NCI-H187 (cell line): ENCODE results near the gene CD40.
"Not testable (repeated sequence)": the region's sequence is repeated elsewhere in the genome, so short reads cannot be mapped to it uniquely, and the experiment has no call there.

ENCODE experiments used
- DNase-seq, 2 experiments: peaks; one replicate each; lab custom pipeline; 2025; lab: John Stamatoyannopoulos, UW

CD40 gene

DNA sequence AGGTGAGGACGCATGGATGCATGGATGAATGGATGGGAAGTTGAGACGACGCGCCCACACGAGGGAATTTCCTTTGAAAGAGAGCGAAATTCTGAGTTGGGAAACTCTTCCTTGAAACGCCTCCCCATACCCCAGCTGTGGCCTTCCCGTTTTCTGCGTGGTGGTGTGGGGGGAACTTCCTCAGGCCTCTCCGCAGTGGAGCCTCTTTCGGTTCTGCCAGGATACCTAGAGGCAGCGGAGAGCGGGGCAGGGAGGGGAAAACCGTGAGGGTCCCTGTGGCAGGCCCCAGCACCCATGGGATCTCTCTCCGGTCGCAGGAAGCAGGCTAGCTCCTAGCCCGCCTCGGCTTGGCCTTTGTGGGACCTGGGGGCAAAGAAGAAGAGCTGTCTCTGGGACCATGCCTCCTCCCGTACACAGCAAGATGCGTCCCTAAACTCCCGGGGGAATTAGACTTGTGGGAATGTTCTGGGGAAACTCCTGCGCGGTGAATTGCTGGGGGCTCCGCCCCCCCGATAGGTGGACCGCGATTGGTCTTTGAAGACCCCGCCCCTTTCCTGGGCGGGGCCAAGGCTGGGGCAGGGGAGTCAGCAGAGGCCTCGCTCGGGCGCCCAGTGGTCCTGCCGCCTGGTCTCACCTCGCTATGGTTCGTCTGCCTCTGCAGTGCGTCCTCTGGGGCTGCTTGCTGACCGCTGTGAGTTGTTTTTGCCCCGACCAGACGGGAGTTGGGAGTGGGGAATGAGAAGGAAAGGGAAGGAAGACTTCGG lies at the start of gene CD40:
TSS of gene CD40 (plus strand) at position 611 of the 764 bp plus-strand sequence. CDS start at position 641, 30 bp downstream.
- DNase-seq: no peak

DNA sequence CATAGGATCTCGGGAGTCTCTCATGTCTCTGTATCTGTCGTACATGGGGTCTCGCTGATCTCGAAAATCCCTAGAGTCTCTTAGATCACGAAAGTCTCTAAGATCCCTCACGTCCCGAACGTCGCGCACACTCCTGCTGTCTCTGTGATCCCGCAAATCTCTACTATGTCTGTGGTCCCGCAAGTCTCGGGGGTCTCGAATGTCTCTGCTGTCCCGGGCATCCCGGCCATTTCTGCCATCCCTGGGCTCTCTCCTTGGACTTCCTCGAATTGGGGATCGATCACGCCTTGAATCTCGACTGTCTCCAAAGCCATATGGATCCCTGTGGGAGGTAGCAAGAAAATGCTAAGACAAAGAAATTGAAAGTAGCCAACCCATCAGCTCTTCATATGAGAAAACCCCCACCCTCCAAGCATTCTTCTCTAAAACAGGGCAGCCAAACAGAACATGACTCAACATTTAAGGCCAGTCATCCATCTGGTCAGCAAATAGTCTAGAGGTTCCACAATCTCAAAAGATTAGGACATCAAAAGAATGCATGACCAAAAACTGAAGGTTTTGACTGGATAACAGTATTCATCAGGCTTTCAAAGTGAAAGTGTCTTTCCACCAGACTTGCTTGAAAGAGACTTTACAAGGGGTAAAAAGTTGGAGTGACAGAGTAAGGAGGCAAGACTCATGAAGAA lies 47.8 kb upstream of the CD40 start:
- DNase-seq: no peak

DNA sequence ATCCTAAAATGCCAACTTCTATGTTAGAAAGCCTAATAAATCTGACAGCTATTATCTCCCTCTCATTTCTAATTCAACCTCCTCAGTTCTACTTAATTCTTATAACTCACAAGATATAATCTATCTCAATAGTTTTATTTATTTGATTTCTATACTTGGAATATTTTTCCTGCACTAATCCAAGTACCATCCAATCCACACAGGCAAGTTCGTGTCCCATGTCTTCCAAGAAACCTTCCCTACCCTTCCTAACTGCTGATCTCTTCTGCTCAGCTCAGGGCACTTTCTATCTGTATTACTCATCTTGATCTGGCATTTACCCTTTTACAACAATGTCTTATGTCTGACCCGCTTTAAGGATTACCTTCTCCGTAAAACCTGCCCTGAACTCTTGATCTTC lies 46.5 kb upstream of the CD40 start:
- no peak for DNase-seq

DNA sequence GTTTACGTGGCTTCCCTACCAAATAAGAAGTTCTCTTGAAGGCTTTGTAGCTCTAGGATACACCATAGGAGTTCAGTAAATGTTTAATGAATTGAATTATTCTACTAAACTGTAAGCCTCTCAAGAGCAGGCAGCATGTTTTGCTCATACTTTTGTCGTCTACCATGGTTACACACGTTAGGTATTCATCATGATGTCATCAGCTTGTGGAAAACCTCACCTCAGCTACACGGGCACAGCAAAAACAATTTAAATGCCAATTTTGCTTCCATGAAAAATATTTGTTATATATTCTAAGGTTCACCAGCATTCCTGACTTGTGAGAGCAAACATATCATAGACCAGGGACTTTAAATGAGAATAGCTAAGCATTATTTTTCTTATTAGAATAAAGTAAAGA lies 45.1 kb upstream of the CD40 start:
- no peak for DNase-seq

DNA sequence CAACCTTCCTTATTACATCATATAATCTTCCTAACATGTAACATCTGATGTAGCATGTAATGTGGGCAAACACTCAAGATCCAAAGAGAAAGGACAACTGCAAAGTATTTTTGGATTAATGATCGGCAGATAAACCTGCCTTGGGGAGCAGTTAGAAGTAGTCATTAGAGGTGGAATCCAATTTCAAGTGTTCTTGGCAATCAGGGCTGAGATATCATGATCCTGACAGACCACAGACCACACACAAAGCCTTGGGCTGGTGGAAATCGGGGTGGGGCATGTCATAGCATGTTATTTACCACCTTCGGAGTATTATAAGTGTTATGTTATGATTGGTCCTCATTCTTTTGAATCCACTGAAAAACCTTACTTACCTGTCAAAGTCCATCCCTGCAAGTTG lies 44.7 kb upstream of the CD40 start:
- peak in 1 of 2 experiments; percentile 4 for DNase-seq

DNA sequence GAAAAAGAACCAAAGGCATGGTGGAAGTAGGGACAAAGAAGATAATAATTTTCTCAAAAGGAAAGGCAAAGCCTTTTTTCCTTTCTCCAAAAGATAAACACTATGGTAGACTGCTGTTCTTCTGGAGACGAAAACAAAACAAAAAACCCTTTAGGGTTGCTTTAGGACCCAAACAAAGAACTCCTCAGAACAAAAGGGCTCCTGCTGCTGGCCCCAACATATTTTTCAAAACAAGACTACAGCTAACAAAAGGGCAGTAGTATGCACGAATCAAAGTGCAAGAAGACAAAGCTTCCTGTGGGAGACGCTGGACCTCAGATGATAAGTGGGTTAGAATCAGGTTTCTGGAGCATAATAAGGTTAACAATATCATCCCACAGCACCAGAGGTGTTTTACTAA lies 44.1 kb upstream of the CD40 start:
- DNase-seq: no peak

DNA sequence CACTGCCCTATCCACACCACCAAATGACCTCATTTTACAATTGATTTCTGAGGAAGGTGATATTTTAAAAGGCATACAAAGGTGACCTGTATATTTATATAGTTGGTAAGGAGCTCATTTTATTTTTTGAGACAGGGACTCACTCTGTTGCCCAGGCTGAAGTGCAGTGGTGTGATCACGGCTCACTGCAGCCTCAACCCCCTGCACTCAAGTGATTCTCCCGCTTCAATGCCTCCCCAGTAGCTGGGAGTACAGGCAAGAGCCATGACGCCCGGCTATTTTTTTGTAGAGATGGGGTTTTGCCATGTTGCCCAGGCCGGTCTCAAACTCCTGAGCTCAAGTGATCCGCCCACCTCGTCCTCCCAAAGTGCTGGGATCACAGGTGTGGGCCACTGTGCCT lies 41.3 kb upstream of the CD40 start:
- no peak for DNase-seq

DNA sequence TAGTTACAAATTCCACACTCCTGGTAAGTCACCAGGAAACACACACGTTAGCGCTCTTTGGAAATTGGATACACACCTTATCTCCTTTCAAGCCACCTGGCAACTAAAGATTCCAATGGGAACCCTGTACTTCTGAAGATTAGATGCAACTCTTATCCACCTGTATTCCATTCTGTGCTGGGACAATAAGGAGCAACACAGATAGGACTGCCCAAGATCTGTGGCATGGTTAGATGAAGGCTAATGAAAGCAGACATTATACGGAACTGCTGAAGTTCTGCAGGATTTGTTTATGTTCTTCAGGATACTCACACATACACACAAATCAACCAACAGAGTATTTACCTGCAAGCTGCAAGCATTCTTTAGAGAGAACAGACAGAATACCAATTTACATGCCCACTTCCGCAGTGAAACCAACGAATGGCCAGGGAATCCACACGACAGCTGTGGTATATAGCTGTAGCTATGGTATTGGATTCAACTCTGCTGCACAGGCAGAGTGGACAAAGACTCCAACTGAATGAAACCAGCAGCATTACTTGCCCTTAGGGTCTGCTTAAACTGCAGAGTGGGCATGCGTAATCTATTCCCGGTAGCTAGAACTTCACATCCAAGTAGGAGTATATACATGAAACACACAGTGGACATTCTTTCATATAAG lies 40.3 kb upstream of the CD40 start:
- DNase-seq: no peak

DNA sequence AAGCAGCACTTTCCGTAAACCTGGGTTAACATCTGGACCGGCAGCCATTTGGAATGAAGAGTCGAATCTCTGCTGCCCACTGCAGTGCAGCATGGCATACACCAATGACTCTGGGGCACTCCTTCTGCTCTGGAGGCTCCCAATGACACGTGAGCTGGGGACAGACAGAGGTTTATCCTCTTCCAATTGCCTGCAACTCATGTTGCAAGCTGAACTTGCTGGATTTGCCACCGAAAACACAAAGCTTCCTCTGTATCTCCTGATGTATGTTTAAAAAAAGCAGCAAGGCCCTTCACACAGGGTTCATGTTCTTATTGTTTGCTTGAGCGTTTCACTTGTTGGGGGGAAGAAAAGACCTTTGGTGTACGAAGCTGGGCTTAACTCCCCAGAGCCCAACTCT lies 39.2 kb upstream of the CD40 start:
- no peak for DNase-seq

DNA sequence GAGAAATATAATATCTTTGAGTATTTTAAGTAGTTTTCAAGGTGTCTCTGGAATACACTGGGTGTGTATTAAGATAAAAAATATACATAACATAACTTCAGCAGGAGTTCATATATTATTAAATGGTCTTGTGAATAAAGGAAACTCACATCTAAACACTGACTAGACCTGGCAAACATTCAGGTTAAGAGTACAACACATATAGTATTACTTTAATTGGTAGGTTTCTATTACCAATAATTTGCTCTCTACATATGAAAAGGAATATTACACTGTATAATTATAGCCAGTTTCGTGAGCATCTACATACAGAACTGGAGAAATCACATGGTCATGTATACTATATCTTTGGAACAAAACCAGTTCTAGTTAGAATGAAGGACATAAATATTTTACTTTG lies 37.0 kb upstream of the CD40 start:
- no peak for DNase-seq

DNA sequence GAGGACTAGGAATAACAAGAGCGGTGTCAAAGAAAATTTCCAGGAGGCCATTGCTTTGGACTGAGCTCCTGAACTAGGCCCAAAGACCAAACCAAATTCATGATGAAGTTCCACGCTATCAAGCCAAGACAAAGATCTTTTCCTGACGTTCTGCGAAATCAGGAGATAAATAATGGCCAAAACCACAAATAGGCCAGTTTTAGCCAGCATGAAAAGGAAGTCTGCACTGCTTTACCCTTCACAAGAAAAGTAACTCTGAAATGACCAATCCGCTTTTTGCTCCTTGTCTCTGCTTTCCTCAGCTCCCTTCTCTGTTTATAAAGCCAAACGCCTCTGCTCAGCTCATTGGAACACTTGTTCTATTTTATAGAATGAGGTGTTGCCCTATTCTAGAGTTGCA lies 35.0 kb upstream of the CD40 start:
- no peak for DNase-seq

DNA sequence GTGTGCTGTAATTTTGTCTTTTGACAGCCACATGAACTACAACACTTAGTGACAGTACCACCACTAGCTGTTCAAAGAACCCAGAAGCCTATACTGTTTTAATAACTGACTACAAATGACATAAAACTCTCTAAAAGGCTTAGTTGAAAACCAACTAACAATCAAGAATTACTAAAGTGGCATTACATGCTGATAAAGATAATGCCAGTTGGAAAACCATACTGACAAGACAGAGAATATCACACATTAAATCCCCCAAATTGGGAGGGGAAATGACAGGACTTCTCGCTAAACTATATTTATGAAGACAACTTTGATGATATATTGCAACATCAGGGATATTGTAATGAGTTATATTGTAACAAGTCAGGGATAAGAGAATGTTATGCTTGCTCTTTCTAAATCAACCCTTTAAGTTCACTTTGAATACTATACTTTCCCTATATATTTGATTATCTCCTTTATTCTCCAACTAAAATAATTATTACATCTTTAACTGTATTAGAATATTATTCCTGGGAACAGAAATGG lies 34.5 kb upstream of the CD40 start:
- no peak for DNase-seq

DNA sequence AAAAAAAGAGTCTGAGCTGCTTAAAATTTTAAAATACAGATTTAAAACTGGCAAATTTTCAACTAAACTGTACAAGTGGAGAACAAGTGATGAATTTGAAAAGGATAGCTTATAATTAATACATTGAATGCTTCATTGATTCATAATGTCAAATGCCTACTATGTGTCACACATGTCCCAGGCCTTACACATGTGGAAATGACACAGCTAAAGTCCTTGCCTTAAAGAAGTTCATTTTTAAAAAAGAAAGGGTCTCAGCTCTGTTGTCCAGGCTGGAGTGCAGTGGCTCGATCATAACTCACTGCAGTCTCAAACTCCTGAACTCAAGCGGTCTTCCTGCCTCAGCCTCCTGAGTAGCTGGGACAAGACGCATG lies 33.3 kb upstream of the CD40 start:
- no peak for DNase-seq

DNA sequence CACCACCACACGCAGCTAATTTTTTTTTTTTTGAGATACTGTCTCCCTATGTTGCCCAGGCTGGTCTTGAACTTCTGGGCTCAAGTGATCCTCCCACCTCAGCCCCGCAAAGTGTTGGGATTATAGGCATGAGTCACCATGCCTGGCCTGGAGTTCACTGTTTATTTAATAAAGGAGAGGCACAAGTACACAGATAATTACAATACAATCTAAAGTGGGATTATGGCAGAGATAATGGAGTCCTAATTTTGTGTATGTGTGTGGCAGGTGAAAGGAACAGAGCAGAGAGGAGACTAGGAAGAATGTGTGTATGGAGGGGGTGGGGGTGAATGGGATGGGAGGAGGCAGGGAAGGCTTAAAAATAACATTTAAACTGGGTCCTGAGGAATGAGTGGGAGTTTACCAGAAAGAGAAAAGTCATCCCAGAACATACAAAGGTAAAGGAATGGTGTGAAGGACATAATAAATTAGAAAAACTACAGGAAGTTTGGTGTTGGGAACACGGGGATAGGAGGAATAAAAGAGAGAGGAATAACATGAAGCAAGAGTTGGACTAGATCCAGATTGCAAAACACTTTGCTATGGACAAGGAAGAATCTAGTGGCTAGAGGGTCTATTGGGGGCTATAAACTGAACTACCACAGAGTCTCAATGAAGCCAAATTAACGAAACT lies 32.8 kb upstream of the CD40 start:
- no peak for DNase-seq

DNA sequence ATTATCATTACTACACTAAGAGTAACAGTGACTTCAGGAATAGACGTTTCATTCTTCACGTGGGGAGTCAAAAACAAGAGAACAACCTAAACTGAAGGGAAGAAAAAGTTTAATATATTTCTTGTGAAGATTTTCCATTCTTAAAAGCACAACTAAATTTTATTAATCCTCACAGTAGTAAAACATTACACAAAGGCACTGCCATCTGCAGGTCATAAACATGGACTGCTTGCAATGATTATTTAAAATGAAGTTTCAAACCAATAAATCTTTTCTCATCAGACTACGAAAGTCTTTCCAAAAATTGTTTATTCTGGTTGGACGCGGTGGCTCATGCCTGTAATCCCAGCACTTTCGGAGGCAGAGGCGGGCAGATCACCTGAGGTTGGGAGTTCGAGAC lies 31.0 kb upstream of the CD40 start:
- no peak for DNase-seq

DNA sequence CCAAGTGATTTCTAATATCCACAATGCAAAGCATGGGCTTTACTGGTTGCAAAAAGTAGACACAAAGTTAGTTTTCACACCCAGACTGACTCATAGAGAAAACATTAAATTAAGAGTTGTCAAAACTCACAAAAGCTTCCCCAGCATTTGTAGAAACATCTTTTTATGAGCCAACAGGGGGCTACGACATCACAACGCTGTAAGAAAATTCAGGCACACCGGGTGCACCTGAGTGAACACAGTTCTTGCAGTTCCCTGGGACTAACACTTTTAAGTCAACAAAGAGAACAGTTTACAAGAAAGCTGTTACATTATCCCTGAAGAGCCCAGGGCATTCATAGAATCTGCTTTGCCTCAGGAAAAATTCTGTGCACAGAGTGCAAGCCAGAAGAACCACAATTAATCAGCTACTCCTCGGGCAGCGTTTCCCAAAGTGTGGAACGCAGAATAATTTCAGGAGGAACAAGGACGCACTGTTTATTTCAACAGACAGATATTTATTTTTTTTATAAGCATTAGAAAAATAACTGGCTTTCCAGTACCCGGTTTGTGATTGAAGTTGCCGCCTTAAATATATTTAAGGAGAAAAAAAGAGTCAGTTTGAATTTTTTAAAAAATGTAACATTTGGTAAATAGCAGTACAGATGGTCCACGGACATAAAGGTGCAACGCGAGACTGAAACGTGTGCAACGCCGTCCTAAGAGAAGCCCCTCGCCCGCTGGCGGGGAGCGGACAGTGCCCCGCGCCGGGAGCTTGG lies 29.5 kb upstream of the CD40 start:
- no peak for DNase-seq

DNA sequence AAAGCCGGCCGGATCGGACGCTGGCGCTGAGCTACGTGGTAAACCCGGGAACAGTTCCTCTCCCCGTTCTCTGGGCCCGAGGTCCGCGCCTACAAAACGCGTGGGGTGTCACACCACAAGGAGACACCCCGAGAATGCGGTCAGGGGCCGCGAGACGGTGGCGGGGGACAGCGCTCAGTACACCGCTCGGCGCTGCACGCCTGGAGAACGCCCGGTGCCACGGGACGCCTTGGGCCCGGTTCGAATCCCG lies 29.0 kb upstream of the CD40 start:
- no peak for DNase-seq

DNA sequence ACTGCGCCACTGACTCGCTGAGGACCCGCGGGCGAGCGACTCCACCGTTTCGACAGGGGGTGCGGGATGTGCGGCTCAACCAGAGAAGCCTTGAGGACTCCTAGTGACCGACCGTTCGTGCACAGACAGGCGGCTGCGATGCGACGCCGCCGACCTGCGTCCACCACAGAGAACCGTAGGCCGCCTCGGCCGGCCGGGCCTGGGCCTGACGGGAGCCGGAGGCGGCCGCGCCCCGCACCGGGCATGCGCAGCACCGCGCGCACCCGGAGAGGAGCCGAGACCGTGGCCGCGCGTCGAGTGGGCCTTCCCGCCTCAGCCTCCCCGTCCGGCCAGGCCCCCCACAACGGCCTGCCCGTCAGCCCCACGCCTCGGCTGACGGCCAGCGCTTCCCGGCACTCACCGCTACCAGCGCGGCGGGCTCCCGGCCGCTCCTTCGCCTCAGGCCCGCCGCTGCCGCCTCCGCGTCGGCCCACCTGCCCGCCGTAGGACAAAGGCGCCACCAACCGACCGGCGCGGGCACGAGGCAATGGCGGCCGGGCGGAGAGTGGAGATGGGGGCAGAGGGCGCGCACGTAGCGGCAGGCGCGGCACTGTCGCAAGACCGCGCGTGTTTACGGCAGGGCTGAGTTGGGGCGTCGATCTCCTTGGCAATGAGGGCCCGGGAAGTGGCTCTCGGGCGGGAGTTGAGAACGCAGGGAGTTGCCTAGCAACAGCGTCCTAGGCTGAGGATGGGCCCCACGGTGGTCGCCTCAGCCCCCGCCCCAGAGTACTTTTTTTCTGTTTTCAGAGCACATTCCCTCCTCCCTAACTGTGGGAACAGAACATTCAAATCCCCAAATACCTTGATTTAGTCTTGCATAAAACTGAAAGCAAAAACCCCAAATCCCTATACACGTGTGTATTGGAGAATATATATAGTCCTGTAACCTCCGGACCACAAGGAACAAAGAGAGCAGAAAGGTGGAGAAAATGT lies 28.4 kb upstream of the CD40 start, which contains the start of gene NCOA5:
TSS of gene NCOA5 (minus strand) at position 546 of the 972 bp plus-strand sequence. CDS start 10,538 bp downstream, outside the sequence.
- DNase-seq: peak; percentile 86 to 87

DNA sequence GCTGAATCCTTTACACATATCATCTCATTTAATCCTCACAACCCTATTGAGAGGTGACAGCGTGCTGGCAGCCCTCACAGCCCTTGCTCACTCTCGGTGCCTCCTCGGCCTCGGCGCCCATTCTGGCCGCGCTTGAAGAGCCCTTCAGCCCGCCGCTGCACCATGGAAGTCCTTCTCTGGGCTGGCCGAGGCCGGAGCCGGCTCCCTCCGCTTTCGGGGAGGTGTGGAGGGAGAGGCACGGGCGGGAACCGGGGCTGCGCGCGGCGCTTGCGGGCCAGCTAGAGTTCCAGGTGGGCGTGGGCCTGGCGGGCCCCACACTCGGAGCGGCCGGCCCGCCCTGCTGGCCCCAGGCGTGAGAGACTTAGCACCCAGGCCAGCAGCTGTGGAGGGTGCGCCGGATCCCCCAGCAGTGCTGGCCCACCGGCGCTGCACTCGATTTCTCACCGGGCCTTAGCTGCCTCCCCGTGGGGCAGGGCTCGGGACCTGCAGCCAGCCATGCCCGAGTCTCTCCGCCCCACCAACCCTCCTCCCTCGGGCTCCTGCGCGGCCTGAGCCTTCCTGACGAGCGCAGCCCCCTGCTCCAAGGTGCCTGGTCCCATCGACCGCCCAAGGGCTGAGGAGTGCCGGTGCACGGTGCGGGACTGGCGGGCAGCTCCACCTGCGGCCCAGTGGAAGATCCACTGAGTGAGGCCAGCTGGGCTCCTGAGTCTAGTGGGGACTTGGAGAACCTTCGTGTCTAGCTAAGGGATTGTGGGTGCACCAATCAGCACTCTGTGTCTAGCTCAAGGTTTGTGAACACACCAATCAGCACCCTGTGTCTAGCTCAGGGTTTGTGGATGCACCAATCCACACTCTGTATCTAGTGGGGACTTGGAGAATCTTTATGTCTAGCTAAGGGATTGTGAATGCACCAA lies 26.2 kb upstream of the CD40 start:
- DNase-seq: not testable (repeated sequence)

DNA sequence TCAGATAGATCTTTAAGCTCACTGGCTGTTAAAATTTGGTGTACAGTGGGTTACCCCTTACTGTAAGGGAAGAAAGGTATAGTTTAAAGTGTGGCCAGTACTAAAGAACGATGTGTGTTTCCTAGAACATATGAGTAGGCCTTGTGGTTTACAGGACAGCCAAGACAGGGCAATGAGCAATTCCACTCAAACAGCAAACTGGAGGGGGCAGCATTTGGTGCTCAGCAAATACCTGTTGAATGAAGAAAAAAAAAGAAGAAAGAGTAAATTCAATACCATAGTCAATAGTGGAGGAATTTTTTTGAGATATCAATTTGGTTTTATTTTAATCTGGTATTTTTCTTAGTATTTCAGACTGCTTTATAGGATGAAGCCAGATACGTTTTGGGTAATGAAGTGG lies 24.6 kb upstream of the CD40 start:
- no peak for DNase-seq
